Measurements from ENCODE around the gene SARS1.
"Not testable (repeated sequence)": the region's sequence is repeated elsewhere in the genome, so short reads cannot be mapped to it uniquely, and the experiment has no call there.

Gene SARS1

DNA sequence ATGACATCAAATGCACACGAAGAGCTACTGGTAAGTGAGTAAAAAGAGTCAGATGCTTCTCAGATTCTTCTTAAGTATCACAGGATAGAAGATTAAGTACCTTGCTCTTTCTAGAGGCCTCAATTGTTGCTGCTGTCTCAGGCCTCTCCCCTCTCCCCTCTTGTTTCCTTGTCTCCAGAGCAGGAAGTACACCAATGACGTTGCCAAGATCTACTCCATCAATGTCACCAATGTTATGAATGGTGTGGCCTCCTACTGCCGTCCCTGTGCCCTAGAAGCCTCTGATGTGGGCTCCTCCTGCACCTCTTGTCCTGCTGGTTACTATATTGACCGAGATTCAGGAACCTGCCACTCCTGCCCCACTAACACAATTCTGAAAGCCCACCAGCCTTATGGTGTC is 21.3 kb upstream of the SARS1 start:
- no peak for DNase-seq (ENCODE audit: low spot score)

DNA sequence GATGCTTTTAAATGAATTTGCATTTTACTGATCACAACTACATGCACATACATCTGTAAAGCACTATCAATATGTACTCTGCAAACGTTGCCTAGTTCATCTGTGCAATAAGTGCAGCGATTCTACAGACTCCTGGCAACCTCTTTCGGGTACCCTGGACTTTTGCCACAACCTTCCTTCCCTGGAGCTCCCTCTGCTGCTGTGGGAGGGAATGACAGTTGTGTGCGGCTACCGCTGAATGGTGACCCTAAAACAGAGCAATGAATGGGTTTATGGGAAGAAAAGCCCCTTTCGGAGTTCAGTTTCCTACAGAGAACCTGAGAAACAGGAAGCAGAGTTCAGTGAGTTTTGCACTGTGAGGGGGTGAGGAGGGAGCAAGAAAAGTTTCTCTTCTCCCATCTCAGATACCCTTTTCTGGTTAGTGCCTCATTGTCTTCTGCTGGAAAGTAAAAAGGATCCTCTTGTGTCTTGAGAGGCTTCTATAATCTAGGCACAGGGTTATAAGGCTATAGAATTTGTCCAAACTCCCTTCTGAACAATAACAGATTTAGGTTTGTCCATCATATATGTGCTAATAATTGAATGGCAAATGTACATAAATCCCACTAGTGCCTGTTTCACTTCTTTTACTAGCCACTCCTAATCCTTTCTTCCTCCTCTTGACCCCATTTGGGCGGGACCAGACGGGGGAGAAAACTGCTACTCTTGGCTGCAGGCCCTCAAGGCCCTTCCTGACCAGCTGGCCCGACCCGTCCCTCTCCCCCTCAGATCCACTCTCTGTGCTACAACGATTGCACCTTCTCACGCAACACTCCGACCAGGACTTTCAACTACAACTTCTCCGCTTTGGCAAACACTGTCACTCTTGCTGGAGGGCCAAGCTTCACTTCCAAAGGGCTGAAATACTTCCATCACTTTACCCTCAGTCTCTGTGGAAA is 19.8 kb upstream of the SARS1 start:
- peak; percentile 40 for DNase-seq (ENCODE audit: low spot score)

DNA sequence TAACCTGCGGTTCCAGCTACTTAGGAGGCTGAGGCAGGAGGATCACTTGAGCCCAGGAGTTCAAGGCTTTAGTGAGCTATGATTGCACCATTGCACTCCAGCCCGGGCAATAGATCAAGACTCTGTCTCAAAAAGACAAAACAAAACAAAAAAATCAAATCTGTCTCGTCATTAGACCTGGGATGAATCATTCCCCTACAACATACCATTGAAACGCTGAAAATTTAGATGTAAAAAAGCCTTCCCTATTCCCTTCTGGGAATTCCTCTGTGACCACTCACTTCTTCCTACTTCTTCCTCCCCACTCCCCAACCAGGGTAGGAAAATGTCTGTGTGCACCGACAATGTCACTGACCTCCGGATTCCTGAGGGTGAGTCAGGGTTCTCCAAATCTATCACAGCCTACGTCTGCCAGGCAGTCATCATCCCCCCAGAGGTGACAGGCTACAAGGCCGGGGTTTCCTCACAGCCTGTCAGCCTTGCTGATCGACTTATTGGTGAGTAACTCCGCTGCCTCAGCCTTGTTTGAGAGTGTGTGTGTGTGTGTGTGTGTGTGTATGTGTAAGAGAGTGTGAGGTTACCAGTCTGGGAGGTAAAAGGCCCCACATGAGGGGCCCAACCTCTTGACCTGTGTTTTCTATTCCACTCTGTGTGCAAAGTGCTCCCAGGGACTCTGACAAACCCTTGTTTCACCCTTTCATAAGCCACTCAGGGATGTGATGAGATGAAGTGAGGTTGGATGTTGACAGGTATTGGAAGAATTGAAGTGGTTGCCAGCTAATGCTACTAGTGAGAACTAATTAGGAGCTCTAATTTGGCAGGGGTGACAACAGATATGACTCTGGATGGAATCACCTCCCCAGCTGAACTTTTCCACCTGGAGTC is 16.3 kb upstream of the SARS1 start:
- DNase-seq (ENCODE audit: low spot score) = peak; percentile 92

DNA sequence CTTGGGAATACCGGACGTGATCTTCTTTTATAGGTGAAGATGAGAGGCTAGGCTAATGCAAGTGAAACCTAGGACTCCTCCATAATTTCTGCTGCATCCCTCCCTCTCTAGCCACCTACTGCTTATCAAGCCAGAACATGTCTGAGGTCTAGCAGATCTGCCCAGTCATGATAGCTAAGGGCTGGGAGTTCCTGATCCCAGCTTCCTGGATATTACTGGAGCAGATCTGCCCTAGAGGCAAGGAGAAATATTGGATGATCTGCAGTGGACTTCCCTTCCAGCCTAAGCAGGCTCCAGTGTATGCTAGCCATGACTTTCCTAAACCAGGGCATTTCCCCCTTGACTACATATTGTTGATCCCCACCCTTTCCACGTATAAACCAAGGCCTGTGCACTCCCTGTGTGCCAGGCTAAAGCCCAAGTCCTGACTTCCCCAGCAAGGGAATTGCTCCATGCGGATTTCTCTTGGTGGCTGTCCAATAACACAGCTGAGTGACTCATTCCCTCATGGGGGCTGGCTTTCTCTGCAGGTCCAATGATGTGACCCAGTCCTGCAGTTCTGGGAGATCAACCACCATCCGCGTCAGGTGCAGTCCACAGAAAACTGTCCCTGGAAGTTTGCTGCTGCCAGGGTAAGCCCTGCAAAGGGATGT is 15.5 kb upstream of the SARS1 start:
- peak; percentile 89 for DNase-seq (ENCODE audit: low spot score)

DNA sequence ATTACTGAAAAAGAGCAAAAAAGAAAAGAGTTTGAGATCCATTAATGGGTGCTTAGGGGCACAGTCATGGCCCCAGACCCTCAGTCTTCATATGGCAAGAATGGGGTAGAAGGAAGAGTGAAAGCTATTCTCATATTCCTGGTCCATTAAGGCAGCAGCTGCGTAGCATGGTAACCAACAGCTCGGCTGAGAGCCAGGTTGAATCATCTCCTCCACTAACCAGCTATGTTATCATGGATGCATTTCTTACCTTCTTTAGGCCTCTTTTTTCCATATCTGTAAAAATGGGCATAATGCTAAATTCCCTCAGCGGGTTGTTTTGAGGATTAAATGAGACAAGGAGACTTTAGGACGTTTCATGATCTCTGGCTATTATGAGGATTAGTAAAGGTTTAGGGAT is 15.0 kb upstream of the SARS1 start:
- no peak for DNase-seq (ENCODE audit: low spot score)

DNA sequence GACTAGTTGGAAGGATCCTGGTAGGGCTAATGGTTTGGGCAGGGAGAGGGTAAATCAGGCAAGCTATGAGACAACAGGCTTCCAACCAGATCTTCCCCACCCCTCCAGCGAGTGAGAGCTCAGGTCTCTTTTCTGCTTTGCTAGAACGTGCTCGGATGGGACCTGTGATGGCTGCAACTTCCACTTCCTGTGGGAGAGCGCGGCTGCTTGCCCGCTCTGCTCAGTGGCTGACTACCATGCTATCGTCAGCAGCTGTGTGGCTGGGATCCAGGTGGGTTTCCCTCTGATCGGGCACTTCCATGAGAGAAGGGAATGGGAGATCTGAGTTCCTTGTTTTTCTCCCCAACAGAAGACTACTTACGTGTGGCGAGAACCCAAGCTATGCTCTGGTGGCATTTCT is 14.0 kb upstream of the SARS1 start:
- no peak for DNase-seq (ENCODE audit: low spot score)

DNA sequence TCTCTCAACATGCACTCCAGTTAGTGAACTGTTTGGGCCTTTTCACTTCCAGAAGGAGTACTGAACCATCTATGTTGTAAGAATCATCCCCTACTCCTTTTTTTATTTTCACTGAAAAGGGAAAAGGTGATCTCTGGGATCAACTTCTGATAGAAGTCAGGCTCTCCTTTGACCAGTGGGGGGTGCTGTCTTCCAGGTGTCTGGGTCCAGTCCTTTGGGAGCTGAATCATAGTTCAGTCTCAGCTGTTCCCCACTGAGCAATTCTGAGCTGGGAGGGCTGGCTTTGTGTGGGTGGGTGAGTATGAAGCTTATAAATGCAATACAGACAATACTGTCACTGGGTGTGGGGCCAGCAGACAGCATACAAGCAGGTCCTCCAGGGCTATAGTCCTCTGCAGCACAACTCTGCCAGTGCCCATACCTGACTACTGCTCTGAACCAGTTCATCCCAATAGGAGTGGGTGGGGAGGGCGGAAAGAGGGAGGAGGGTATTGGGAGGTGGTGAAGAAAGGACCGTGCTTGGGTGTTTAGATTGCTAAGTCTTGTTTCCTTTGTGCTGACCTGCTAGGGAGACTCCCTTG is 12.5 kb upstream of the SARS1 start:
- DNase-seq (ENCODE audit: low spot score) = peak; percentile 84

DNA sequence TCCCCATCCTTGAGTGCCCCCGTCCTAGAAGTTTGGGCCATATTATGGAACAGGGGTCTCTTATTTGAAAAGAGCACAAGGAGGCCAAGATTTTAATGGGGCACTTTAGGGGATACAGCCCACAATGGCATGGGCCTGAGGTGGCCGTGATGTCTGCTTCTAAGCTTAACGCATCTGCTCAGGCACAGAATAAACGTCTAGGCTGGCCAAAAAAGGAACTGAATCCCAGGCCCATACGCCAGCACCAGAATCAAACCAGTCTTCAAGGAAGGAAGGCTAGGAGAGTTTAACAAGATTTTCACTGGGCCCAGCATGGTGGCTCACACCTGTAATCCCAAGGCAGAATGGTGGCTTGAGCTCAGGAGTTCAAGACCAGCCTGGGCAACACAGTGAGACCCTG is 9.2 kb upstream of the SARS1 start:
- DNase-seq (ENCODE audit: low spot score) = no peak

DNA sequence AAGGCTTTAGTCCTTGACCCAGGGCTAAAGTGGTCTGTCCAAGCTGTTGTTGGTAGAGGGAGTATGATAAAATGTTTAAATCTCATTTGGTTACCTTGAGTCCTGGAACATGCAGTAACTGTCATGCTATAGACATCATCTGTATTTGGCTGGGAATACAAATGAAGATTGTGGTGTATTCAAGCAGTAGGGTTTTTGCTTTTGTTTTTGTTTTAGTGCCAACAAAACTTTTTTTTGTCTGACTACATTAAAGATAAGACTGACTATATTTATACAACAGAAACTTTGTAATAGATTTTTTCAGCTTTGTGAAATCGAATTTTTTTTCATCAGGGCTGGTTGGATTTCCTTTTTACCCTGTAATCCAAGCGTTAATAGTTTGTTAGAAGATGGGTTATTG is 7.4 kb upstream of the SARS1 start:
- no peak for DNase-seq (ENCODE audit: low spot score)

DNA sequence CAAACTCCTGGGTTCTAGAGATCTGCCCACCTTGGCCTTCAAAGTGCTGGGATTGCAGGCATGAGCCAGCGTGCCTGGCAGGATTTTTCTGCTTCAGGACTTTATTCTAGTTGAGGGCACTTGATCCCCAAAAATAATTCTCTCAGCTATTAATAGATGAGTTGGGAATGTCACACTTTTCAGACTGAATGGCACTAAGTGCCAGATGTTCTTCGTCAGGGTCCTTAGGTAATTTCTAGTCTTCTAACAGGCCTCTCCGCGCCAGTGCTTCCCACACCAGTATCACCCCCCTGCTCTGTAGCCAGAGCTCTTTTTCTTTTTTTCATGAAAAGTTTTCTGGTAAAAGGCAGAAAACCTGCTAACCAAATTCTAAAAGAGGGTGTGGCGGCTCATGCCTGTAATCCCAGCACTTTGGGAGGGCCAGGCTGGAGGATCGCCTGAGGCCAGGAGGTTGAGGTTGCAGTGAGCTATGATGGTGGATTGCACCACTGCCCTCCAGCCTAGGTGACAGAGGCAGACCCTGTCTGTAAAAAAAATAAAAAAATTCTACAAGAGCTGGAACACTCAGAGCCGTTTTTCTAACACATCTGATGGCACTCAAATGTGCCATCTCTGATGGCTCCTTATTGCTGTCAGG is 6.1 kb upstream of the SARS1 start:
- DNase-seq (ENCODE audit: low spot score) = no peak

DNA sequence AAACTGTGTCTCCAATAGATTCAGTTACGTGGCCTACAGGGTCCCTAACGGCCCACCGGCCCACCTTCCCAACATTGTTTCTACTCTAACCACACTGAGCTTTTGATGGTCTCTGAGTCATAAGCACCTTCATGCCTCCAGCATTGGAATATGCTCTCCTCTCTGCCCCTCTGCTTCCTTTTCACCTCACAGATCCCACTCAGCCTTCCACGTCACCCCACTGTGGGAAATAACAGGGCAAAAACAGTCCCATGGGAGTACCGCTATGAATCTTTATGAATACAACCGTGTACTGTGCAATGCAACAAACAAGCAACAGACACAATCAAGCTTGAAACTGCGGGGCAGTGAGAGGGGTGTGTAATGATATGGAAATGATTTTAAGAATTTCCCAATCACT is 5.3 kb upstream of the SARS1 start:
- no peak for DNase-seq (ENCODE audit: low spot score)

DNA sequence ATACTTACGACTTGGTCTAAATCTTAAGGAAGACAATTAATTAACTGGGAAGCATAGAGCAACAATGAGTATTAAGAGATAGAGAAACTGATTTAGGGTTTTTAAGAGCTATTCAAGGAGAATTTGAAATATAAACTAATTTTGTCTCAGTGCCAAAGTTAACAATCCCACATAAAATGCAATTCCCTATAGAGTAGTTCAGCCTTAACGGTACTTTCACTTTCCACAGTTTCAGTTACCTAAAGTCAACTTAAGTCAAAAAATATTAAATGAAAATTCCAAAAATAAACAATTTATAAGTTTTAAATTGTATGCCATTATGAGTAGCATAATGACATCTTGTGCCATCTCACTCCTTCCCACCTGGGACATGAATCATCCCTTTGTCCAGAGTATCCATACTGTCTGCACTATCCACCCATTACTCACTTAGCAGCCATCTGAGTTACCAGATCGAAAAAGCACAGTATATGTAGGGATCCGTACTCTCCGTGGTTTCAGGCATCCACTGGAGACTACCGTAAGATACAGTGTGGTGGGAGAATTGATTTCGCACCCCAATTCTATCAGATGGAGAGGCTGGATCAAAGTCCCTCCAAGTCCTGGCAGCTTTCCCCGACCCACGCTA is 4.8 kb upstream of the SARS1 start:
- DNase-seq (ENCODE audit: low spot score) = no peak

DNA sequence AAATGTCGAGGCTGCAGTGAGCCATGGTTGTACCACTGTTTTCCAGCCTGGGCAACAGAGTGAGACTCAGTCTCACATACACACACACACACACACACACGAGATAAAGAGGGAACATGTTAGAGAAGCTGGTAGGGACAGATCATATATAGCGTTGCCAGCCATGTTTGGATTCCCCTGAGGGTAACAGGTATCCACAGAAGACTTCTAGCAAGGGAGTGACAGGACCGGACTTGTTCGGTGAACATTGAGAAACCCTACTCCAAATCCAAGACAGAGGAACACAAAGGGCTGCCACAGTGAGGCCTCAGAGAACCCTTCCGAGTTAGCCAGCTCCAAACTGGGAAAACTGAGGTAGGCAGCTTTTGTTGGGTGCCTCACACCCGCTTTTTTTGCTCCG is 3.7 kb upstream of the SARS1 start:
- no peak for DNase-seq (ENCODE audit: low spot score)

DNA sequence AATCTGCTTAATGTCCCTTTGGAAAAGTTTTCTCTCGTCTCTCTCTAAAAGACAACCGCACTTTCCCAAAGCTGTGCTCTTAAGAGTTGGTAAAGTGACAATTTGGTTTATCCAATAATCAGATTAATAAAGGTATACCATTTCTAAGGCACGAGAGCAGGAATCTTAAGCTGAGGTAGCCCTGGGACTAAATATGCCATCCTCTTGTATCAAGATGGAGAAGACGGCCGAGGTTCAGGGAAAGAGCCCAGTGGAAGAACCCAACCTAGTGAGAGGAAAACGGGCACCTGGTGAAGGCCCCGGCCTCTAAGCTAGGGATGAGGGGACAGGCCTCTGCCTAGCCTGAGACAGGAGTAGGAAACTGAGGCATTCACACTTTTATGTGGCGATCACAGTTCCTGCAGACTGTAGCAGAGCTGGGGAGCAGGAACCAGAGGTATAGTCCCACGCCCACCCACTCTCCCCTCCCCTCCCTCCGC is 334 bp upstream of the SARS1 start:
- no peak for DNase-seq (ENCODE audit: low spot score)

DNA sequence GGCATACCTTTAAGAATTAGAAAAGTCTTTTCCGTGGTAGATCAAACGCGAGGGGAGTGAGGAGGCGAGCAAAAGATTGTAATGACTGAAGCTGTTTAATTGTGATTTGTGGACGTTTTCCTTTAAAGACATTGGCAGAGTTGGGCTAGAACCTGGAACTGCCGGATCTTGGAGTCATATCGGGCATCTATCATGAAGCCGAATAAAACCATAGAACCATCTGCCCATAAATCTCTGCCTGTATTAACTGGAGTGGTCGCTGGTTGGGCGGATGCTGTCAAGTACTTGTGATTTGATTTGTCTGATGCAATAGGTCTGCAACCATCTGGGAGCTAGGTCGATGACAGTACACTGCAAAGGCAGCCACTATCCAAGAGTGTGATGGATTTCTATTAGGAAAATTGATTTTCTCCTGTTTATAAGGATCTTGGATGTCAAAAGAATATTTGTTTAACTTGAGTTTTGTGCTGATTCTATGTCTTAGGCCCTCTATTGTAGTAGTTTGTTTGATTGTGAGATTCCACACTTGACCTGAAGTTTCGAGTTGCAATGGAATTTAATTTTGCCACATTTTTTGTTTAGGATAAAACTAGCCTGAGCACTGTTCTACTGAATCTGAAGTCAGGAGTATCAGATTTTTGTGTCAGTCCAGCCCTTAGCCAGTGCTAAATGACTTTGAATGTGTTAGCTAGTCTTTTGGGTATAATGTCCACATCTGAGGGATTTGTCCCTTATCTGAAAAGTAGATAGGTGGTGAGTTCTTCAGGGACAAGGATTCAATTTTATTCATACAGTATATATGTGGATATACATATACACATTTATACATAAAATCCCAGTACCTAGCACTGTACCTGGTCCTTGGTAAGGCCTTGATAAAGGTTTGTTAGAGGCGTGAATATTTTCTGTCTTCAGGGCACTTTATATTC is 1.2 kb downstream of the SARS1 start:
- peak; percentile 73 for DNase-seq (ENCODE audit: low spot score)

DNA sequence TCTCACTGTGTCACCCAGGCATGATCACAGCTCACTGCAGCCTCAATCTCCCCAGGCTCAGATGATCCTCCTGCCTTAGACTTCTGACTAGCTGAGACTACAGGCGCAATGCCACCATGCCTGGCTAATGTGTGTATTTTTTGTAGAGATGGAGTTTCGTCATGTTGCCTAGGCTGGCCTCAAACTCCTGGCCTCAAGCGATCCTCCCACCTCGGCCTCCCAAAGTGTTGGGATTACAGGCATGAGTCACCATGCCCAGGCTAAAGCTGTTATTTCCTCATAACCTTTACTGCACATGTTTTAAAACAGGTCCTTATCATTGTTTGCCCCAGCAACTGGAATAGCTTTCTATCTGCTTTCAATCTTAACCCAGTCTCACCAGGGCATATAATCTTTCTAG is 2.9 kb downstream of the SARS1 start:
- no peak for DNase-seq (ENCODE audit: low spot score)

DNA sequence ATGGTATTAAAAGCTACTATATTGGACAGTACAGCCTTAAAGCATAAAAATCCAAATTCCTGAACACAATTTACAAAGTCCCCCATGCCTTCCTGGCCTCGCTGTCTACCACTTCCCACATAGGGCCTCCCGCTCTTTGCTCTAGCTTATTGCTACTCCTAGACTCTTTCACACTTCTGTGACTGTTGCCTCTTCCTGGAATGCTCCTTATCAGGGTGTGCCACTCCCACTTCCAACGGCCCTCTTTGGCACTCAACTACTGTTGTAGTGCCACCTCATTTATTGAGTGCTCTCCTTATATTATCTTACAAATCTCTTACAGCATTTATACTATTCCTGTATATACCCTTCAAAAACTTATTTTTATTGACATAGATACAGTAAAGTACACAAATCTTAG is 4.8 kb downstream of the SARS1 start:
- DNase-seq (ENCODE audit: low spot score) = no peak

DNA sequence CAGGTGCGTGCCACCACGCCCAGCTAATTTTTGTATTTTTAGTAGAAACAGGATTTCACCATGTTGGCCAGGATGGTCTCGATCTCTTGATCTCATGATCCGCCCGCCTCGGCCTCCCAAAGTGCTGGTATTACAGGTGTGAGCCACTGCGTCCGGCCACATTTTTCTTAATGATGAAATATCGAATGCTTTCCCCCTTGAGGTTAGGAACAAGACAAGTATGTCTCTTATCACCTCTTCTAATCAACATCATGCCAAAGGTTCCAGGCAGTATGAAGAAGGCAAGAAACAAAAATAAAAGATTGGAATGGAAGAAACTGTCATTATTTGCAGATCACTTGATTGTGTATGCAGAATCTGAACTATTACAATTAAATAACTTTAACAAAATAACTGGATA is 7.5 kb downstream of the SARS1 start:
- DNase-seq (ENCODE audit: low spot score) = not testable (repeated sequence)

DNA sequence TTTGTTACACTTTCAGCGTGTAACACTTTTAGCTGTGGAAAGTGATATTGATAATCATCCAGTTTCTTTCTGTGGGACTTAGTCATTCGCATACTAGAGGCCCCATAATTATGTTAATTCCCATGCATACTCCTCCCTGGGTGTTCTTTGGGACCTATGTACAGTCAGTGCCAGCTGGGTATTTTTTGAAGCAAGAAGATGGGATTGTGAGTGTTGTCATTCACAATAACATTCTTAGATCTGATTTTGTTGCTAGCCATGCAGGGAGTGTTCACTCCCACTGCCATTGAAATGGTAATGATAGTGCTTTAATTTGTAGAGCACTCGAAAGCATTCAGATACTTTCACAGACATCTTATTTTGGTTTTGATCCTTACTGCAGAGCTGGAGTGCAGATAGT is 11.6 kb downstream of the SARS1 start:
- no peak for DNase-seq (ENCODE audit: low spot score)

All from AG20443 (cell line).